ENCODE results near the gene OTOF.

OTOF gene

GRCh38 chr2:26493566-26493965 is 15.6 kb upstream of the OTOF start:
- no peak for TF ChIP-seq CTCF (IDR thresholded peaks at IDR 0.05; ENCODE audit: insufficient read depth, low read depth, low read length, missing control alignments)

GRCh38 chr2:26492749-26493515 is 15.0 kb upstream of the OTOF start:
- no peak for DNase-seq (ENCODE audit: low read depth)

More at GRCh38 chr2:26493566-26493965, 15.6 kb upstream of the OTOF start:
- H3K4me3 ChIP-seq (ENCODE audit: low read length) = no peak overlapping the region
- DNase-seq (ENCODE audit: low read depth) = no peak

GRCh38 chr2:26491563-26492167 is 13.7 kb upstream of the OTOF start:
- DNase-seq (ENCODE audit: low read depth) = no peak
- no peak for TF ChIP-seq CTCF (IDR thresholded peaks at IDR 0.05; ENCODE audit: insufficient read depth, low read depth, low read length, missing control alignments)
- H3K4me3 ChIP-seq (ENCODE audit: low read length) = no peak overlapping the region

More at GRCh38 chr2:26492749-26493515, 15.0 kb upstream of the OTOF start:
- no peak for TF ChIP-seq CTCF (IDR thresholded peaks at IDR 0.05; ENCODE audit: insufficient read depth, low read depth, low read length, missing control alignments)
- H3K4me3 ChIP-seq (ENCODE audit: low read length) = no peak overlapping the region

- no peak overlapping the region for H3K4me3 ChIP-seq (ENCODE audit: low read length)
- no peak for DNase-seq (ENCODE audit: low read depth)
- no peak for TF ChIP-seq CTCF (IDR thresholded peaks at IDR 0.05; ENCODE audit: insufficient read depth, low read depth, low read length, missing control alignments)
Observed at GRCh38 chr2:26489213-26489850, 11.4 kb upstream of the OTOF start.

GRCh38 chr2:26488463-26489212 is 10.7 kb upstream of the OTOF start:
- DNase-seq (ENCODE audit: low read depth) = no peak
- no peak for TF ChIP-seq CTCF (IDR thresholded peaks at IDR 0.05; ENCODE audit: insufficient read depth, low read depth, low read length, missing control alignments)
- H3K4me3 ChIP-seq (ENCODE audit: low read length) = no peak overlapping the region

- no peak for DNase-seq (ENCODE audit: low read depth)
- H3K4me3 ChIP-seq (ENCODE audit: low read length) = no peak overlapping the region
- no peak for TF ChIP-seq CTCF (IDR thresholded peaks at IDR 0.05; ENCODE audit: insufficient read depth, low read depth, low read length, missing control alignments)
Observed at GRCh38 chr2:26487192-26487591, 9.3 kb upstream of the OTOF start.

Measured in epithelial cell of esophagus (primary cell).